Measurements from ENCODE around the gene APOL2.
"Not testable (repeated sequence)": the region's sequence is repeated elsewhere in the genome, so short reads cannot be mapped to it uniquely, and the experiment has no call there.

Gene APOL2

GRCh38 chr22:36221799-36222751, 17.3 kb downstream of the APOL2 start:
- peak; percentile 74 for DNase-seq (ENCODE audit: low spot score)

GRCh38 chr22:36220451-36220921, 18.8 kb downstream of the APOL2 start:
- no peak for DNase-seq (ENCODE audit: low spot score)

- DNase-seq (ENCODE audit: low spot score): no peak
These were observed 20.6 kb downstream of the APOL2 start for GRCh38 chr22:36218648-36219193.

- DNase-seq (ENCODE audit: low spot score): no peak
These were observed 23.3 kb downstream of the APOL2 start for GRCh38 chr22:36215981-36216380.

- DNase-seq (ENCODE audit: low spot score): no peak
These were observed 25.7 kb downstream of the APOL2 start for GRCh38 chr22:36213586-36213985.

- DNase-seq (ENCODE audit: low spot score): peak; percentile 32
These were observed 26.4 kb downstream of the APOL2 start for GRCh38 chr22:36212901-36213300.

- peak; percentile 28 for DNase-seq (ENCODE audit: low spot score)
These were observed 28.0 kb downstream of the APOL2 start for GRCh38 chr22:36211237-36211861.

GRCh38 chr22:36210224-36210623, 29.1 kb downstream of the APOL2 start:
- no peak for DNase-seq (ENCODE audit: low spot score)

- DNase-seq (ENCODE audit: low spot score): not testable (repeated sequence)
These were observed 29.8 kb downstream of the APOL2 start for GRCh38 chr22:36209488-36209908.

GRCh38 chr22:36208914-36209313, 30.4 kb downstream of the APOL2 start:
- DNase-seq (ENCODE audit: low spot score): no peak

GRCh38 chr22:36208162-36208765, 31.1 kb downstream of the APOL2 start:
- DNase-seq (ENCODE audit: low spot score): no peak

GRCh38 chr22:36206255-36206654, 33.1 kb downstream of the APOL2 start:
- no peak for DNase-seq (ENCODE audit: low spot score)

- not testable (repeated sequence) for DNase-seq (ENCODE audit: low spot score)
These were observed 33.8 kb downstream of the APOL2 start for GRCh38 chr22:36205573-36205972.

GRCh38 chr22:36204632-36205015, 34.7 kb downstream of the APOL2 start:
- DNase-seq (ENCODE audit: low spot score): no peak

- DNase-seq (ENCODE audit: low spot score): no peak
These were observed 35.2 kb downstream of the APOL2 start for GRCh38 chr22:36204001-36204631.

- not testable (repeated sequence) for DNase-seq (ENCODE audit: low spot score)
These were observed 35.9 kb downstream of the APOL2 start for GRCh38 chr22:36203441-36203840.

- not testable (repeated sequence) for DNase-seq (ENCODE audit: low spot score)
These were observed 36.4 kb downstream of the APOL2 start for GRCh38 chr22:36202906-36203305.

GRCh38 chr22:36201630-36202319, 37.6 kb downstream of the APOL2 start, which contains the start of gene APOL4:
TSS of gene APOL4 (minus strand) at chr22:36201809. CDS start at chr22:36201734, 75 bp downstream.
- DNase-seq (ENCODE audit: low spot score): no peak

- DNase-seq (ENCODE audit: low spot score): not testable (repeated sequence)
These were observed 38.3 kb downstream of the APOL2 start for GRCh38 chr22:36201025-36201424.

GRCh38 chr22:36199001-36199551, 40.3 kb downstream of the APOL2 start:
- no peak for DNase-seq (ENCODE audit: low spot score)

- DNase-seq (ENCODE audit: low spot score): no peak
These were observed 40.8 kb downstream of the APOL2 start for GRCh38 chr22:36198536-36198935.

Measured in ecto neural progenitor cell (in vitro differentiated cells).